GM10847 (cell line): Measurements from ENCODE around the gene CEP162.

Experiments used
- POLR2A ChIP-seq: IDR thresholded peaks from 2 replicates; pipeline ENCODE4 v1.6.1; 2011; ENCODE audit not compliant: insufficient read length; ENCODE audit errors: extremely low read depth

The CEP162 gene

GRCh38 chr6:84227434-84228197 lies at the start of gene CEP162:
TSS of gene CEP162 (minus strand) at chr6:84227643. CDS start at chr6:84226393, 1,250 bp downstream.
- peak; percentile 12 for TF ChIP-seq POLR2A

GRCh38 chr6:84274856-84275255 lies 47.4 kb upstream of the CEP162 start:
- TF ChIP-seq POLR2A: no peak

DNA sequence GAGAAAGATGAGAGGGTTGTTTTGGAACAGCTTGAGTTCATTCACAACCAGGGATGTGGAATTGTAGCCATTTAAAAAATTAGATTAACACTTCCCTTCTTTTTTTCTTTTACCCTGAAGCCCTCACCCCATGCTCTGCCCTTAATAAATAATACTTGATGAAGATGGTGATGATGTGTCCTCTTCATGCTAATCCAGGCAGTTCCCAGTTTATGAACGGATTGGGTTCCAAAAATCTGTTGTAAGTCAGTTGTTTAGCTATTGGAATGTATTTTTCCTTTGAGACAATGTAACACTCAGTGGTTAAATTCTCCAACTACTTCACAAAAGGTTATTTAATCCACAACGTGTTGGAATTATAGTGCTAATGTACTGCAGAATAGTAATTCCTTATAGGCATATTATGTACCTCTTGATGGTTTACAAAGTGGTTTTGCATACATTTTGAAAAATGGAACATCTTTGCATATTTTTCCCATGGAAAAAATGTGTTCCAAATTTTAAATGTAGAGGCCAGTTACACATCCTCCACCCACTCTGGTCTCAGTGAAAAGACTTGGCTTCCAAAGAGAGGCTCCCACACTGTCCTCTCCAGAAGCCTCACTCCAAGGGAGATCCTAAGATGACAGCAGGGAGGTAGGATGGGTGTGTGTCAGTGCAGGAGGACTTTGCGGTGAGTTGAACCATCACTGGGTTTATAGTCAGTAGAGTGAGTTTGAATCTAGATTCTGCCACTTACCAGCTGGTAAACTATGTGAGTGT lies 45.8 kb upstream of the CEP162 start:
- no peak for TF ChIP-seq POLR2A

- no peak for TF ChIP-seq POLR2A
Measured at GRCh38 chr6:84272298-84272697, 44.9 kb upstream of the CEP162 start.

DNA sequence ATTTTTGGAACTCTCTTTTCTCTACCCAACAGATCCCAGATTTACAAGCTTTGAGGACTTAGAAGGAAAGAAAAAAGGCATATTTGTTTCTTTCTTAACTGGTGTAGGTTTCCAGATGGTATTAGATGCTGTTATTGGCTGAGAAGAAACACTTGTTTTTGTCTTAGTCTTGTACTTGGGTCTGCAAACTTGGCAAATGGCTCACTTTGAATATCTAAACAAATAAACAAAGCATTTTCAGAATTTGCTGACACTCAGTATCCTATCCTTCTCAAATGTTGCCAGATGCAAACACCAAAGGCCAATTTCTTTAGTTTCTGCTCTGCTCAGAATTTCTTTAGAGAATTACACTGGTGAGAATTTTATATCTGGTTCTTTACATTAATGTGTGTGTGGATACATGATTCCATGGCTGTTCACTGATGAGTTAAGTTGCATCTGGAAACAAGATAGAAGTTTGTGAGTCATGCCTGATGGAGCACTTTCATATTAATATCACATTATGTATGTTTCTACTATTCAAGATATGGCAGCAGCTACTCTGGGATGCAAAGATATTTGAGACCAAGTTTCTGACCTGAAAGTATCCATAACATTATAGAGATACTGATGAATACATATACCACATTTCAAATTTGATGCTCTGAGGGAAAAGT lies 43.7 kb upstream of the CEP162 start:
- TF ChIP-seq POLR2A: no peak

DNA sequence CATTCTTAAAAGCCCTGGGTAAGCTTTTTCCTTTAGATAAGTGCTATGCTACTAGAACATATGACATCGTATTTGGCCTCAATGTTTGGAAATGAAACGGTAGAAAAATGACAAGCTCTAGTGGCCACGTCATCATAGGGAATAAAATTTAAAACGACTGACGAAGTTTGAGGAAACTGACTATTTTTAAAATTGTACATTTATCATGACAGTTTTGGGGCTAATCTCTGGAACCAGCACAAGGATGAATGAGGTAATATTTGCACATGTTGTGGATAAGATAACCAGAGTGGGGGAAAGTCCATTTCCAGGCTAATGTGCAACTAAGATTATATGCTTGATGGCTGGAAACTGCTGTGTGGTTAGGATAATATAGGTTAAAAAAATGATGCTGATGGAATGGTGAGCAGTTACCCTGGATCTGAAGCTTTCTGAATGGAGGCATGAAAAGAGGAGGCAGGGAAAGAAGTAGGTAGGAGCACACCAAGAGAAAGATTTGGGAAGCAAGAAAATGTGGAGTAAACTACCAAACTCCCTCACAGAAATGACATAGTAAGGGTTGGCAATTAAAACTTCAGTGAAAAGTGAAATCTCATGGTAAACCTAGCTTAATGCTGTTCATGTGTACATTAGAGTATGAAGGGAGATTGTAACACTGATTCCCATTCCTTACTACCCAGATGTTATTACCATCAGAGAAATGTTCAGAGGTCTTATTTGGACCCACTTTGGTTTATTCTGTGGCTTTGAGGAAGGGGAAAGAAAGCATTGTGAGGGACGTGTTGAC lies 42.7 kb upstream of the CEP162 start:
- no peak for TF ChIP-seq POLR2A

- no peak for TF ChIP-seq POLR2A
Measured at GRCh38 chr6:84268781-84269180, 41.3 kb upstream of the CEP162 start.

GRCh38 chr6:84263557-84263956 lies 36.1 kb upstream of the CEP162 start:
- no peak for TF ChIP-seq POLR2A

- TF ChIP-seq POLR2A: no peak
Measured at GRCh38 chr6:84260926-84261325, 33.5 kb upstream of the CEP162 start.

- TF ChIP-seq POLR2A: no peak
Measured at GRCh38 chr6:84260196-84260595, 32.8 kb upstream of the CEP162 start.

- no peak for TF ChIP-seq POLR2A
Measured at GRCh38 chr6:84258866-84259265, 31.4 kb upstream of the CEP162 start.

DNA sequence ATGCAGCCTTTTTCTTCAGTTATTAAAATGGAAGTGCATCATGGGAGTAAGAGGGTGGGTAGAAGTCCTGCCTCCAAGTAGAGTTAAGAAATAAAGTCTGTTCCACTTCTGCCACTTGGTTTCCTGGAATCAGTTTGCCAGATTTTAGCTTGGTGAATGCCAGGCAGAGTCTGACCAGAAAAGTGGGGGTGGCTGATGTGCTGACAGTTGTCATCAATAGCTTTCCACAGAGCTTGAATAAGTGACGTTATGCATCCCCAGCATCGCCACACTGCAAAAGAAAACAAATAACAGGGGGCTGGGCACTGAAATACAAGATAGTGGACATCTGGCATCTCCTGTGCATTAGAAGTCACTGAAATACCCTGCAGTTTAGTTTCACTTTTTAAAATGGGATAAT lies 30.8 kb upstream of the CEP162 start:
- no peak for TF ChIP-seq POLR2A

- TF ChIP-seq POLR2A: no peak
Measured at GRCh38 chr6:84255641-84256040, 28.2 kb upstream of the CEP162 start.

DNA sequence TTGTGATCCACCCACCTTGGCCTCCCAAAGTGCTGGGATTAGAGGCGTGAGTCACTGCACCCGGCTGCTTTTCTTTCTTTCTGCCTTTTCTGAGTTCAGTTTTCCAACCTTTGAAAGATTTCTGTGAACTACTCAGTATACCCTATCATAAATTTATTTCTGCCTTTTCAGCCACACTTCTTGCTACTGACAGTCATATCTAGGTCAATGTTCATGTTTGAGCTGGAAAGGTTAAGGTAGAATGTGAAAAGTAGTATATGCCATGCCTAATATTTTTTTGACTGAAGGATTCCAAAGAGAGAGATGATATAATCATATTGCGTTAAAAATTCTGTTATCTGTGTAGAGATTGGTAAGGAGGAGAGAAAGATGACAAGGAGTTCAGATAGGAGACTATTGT lies 25.9 kb upstream of the CEP162 start:
- no peak for TF ChIP-seq POLR2A

DNA sequence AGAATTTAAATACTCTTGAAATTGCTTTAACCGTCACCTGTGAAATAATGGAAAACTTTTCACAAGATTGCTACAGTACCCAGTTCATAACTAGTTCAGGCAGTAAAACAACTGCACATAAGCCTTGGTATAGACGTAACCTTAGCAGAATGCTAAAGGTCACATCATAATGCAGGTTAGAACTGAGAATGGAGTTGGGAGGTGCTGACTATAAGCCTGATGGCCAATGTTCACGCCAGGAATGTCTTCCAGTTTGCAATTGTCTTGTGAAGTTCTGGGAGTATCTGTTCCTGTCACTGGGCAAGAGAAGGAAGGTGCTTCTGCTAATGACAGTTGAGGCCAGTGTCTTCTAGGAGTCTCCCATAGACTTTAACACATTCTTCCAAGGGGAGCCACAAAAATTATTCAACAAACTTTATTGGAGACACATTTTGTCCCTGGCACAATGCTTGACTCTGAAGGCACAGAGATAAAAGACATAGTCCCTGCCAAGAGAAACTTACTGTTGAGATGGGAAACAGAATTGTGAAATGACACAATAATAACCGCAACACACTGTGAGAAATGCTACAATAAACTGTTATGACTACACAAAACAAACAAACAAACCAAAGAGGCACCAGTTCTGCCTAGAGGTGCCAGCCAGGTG lies 24.6 kb upstream of the CEP162 start:
- no peak for TF ChIP-seq POLR2A
